Activated naive CD4-positive, alpha-beta T cell treated with anti-CD3 and anti-CD28 coated beads, Interleukin-2, amount 50 U/mL, for 72 hours (primary cell): Measurements from ENCODE around the gene PLXNA4. TPM values are rescaled to one million over a fixed set of nuclear protein-coding genes. Genes with fewer than 3 reads are reported as not detected.
A peak's percentile ranks its signal among the peaks of the same experiment; 100 is the strongest.
"Not testable (repeated sequence)": the region's sequence is repeated elsewhere in the genome, so short reads cannot be mapped to it uniquely, and the experiment has no call there.

Source experiments
- ATAC-seq, 2 donors: fragments of 150-1000 bp; cut with Tn5 transposase; 2 replicates each; pipeline ENCODE4 v1.10.0; 2021; ENCODE audit warnings: mild to moderate bottlenecking in 2 of 2, moderate library complexity in 2 of 2
- DNase-seq, 2 donors: peaks; one replicate each; pipeline ENCODE4 v3.0.0; 2021 to 2022; ENCODE audit warnings: low spot score in 2 of 2
- H3K27ac Mint-ChIP-seq, 2 donors: one replicate each; pipeline ENCODE4 v1.8.0; 2022; ENCODE audit warnings: mild to moderate bottlenecking in 2 of 2, mixed read lengths in 2 of 2
- H3K36me3 Mint-ChIP-seq, 2 donors: one replicate each; pipeline ENCODE4 v1.8.0; 2022; ENCODE audit warnings: mixed read lengths in 2 of 2
- H3K9me3 Mint-ChIP-seq, 2 donors: one replicate each; pipeline ENCODE4 v1.8.0; 2022; ENCODE audit warnings: mixed read lengths in 2 of 2
- total RNA-seq, 2 donors: library from RNA; stranded (reverse); gene quantifications; one replicate each; pipeline ENCODE4 v1.2.3, GENCODE V29; 2022

The PLXNA4 gene
- total RNA-seq, 2 donors from 2014 or later, result 0.06 to 0.41 TPM

DNA sequence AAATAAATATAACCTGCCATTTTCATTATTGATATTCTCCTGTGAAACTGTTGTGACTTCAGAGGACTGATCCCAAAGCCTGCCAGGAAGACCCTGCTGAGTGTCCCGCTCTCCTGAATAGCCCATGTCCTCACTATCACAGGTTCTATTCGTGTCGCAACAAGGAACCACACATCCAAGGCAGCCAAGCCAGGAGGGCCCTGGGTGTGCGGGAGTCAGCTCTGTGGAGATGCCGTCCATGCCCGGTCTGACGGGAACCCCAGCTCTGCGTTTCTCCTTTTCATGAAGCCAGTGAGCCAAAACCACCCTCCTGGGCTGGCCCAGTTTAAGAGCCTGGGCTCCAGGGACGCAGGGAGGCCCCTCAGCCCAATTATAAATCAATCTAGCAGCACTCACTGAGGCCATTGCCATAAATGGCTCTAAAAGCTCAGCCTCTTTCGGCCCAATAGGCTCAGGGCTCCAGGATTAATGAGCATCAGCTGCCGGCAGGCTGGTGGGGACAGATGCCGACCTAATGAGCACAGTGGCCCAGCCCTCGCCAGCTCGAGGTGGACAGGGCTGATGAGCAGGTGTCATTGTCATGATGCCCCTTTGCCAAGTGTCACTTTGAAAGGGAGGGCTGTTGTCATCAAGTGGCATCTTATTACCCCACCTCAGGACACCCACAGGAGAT, 177.9 kb downstream of the PLXNA4 start:
- Mint-ChIP-seq H3K36me3 (peaks cover 0 to 4% of the 10 kb centered on the region in 2 donors), H3K27ac (no peak overlapping the region), H3K9me3 (peaks cover 4 to 5% of the 10 kb centered on the region in 2 donors)
- no peak for DNase-seq
- no peak for ATAC-seq

GRCh38 chr7:132397070-132397469, 179.2 kb downstream of the PLXNA4 start:
- H3K36me3 Mint-ChIP-seq, result peaks cover 0 to 4% of the 10 kb centered on the region in 2 donors
- no peak overlapping the region for H3K27ac Mint-ChIP-seq
- ATAC-seq (no peak), DNase-seq (no peak)
- peaks cover 4 to 5% of the 10 kb centered on the region in 2 donors for H3K9me3 Mint-ChIP-seq

DNA sequence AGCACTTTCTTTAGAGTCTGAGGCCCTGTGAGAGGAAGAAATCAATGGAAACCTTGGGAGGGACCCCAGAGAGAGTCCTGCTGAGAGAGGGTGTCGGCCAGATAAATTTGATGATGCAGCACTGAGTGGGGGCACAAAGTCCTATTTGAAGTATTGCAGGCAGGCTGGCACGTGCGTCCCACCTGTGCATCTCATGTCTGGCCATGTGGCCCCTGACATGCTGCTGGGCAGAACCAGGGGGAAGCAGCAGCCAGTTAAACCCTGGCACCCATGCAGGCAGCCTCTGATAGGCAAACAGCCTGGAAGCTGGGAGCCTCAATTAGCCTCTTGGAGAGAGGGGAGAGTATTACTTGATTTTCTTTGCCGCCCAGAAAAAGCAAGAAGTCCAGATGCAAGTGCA, 180.9 kb downstream of the PLXNA4 start:
- Mint-ChIP-seq H3K36me3 (no peaks in the 10 kb centered on the region), H3K27ac (no peak overlapping the region), H3K9me3 (no peaks in the 10 kb centered on the region)
- DNase-seq (no peak), ATAC-seq (no peak)

DNA sequence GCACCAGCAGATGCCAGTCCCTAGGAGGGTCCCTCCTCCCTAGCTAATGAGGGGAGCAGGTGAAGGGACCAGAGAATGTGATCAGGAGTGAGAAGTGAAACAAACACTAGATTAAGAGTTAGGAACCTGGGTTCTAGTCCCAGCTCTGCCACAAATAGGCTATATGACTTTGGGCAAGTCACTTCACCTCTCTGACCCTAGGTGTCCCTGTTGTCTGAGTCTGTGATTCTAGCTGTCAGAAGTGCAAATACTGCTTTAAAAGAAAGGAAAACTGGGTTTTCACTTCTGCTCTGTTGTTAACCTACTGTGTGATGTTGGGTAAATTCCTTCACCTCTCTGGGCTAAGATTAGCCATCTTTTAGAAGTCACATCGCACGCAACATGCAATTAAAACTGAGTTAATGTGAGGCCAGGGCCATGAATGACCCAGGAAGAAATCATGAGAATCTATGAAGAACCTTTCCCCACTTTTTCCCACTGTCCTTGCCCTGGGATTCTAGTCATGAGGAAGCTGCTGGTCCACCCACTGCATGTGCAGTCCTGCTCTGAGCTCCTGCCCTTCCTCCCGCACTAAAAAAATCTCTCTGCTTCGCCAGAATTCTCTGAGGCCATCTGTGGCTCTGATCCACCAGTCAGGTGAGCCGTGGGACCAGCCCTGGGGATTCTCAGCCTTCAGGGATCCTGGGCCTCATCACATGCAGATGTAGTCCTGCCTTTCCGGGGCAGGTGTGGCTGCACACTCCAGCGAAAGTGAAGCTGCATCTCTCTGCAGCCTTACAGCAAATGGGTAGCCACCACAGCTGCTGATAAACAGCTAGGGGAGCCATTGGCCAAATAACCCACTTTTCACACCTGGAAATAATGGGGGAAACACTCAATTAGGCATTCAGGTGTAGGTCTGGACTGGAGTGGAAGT, 181.7 kb downstream of the PLXNA4 start:
- no peak overlapping the region for H3K27ac Mint-ChIP-seq

GRCh38 chr7:132393789-132394261, 182.4 kb downstream of the PLXNA4 start:
- Mint-ChIP-seq H3K9me3 (no peaks in the 10 kb centered on the region), H3K36me3 (no peaks in the 10 kb centered on the region), H3K27ac (no peak overlapping the region)
- no peak for ATAC-seq
- DNase-seq, result no peak

More for the DNA sequence above, 181.7 kb downstream of the PLXNA4 start:
- no peaks in the 10 kb centered on the region for H3K9me3 Mint-ChIP-seq
- no peaks in the 10 kb centered on the region for H3K36me3 Mint-ChIP-seq
- DNase-seq (no peak), ATAC-seq (peak; percentile 64 to 67)

DNA sequence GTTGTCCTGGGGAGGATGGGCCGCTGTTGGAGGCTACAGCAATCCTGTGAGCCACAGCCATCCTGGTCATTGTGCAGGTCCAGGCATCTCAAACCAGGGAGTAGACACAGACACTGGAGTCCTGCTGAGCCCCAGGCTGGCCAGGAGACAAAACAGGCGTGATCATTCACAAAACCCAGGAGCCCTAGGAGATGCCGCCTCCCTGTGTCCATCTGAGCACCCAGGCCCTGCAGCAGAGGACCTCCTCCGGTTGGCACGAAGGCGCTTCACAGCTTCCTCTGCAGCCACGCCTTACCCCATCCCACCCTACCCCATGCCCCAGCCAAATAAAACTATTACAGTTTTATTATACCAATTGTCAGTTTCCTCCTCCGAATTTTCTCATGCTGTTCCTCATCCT, 183.6 kb downstream of the PLXNA4 start:
- Mint-ChIP-seq H3K36me3 (no peaks in the 10 kb centered on the region), H3K9me3 (no peaks in the 10 kb centered on the region)
- ATAC-seq, result no peak

DNA sequence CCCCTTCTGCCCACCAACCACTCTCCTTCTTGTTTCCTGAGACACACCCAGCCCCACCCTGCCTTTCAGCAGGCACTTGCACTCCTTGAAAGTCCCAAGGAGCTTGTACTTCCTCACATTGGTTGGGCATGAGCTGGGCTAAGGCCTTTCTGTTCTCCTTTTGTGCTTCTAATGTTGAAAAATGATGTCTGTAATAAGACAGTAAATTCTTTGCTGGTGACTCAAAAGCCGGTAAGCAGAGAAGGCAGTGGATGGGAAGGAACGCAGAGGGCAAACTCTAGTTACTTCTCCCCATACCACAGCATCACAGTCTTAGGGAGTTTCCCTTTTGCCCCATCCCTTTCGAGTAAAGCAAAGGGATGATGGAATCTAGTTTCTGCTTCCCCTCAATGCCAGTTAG, 185.6 kb downstream of the PLXNA4 start:
- no peak for ATAC-seq
- DNase-seq, result no peak
- H3K9me3 Mint-ChIP-seq, result no peaks in the 10 kb centered on the region
- no peaks in the 10 kb centered on the region for H3K36me3 Mint-ChIP-seq
- no peak overlapping the region for H3K27ac Mint-ChIP-seq

More for the DNA sequence above, 183.6 kb downstream of the PLXNA4 start:
- no peak overlapping the region for H3K27ac Mint-ChIP-seq
- DNase-seq, result no peak

DNA sequence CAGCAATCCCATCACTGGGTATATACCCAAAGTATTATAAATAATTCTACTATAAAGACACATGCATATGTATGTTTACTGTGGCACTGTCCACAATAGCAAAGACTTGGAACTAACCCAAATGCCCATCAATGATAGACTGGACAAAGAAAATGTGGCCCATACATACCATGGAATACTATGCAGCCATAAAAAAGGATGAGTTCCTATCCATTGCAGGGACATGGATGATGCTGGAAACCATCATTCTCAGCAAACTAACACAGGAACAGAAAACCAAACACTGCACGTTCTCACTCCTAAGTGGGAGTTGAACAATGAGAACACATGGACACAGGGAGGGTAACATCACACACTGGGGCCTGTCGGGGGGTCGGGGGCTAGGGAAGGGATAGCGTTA, 186.2 kb downstream of the PLXNA4 start:
- not testable (repeated sequence) for H3K36me3 Mint-ChIP-seq, DNase-seq, H3K9me3 Mint-ChIP-seq, ATAC-seq, H3K27ac Mint-ChIP-seq

- Mint-ChIP-seq H3K36me3 (no peaks in the 10 kb centered on the region), H3K9me3 (no peaks in the 10 kb centered on the region), H3K27ac (no peak overlapping the region)
- ATAC-seq (no peak), DNase-seq (no peak)
Observed at GRCh38 chr7:132388688-132389087, 187.6 kb downstream of the PLXNA4 start.

- no peaks in the 10 kb centered on the region for H3K9me3 Mint-ChIP-seq
- no peak for DNase-seq
- no peaks in the 10 kb centered on the region for H3K36me3 Mint-ChIP-seq
- no peak for ATAC-seq
- no peak overlapping the region for H3K27ac Mint-ChIP-seq
Observed at GRCh38 chr7:132387596-132387995, 188.7 kb downstream of the PLXNA4 start.

GRCh38 chr7:132386201-132386681, 190.0 kb downstream of the PLXNA4 start:
- no peak for DNase-seq
- ATAC-seq, result no peak
- H3K27ac Mint-ChIP-seq, result no peak overlapping the region
- H3K9me3 Mint-ChIP-seq, result no peaks in the 10 kb centered on the region
- H3K36me3 Mint-ChIP-seq, result no peaks in the 10 kb centered on the region

GRCh38 chr7:132383962-132384361, 192.3 kb downstream of the PLXNA4 start:
- Mint-ChIP-seq H3K36me3 (no peaks in the 10 kb centered on the region), H3K9me3 (no peaks in the 10 kb centered on the region), H3K27ac (no peak overlapping the region)
- DNase-seq (no peak), ATAC-seq (no peak)

- Mint-ChIP-seq H3K36me3 (no peaks in the 10 kb centered on the region), H3K9me3 (no peaks in the 10 kb centered on the region), H3K27ac (no peak overlapping the region)
- DNase-seq (no peak), ATAC-seq (no peak)
Observed at GRCh38 chr7:132381742-132382472, 194.4 kb downstream of the PLXNA4 start.

- Mint-ChIP-seq H3K27ac (no peak overlapping the region), H3K9me3 (no peaks in the 10 kb centered on the region), H3K36me3 (no peaks in the 10 kb centered on the region)
- DNase-seq (no peak), ATAC-seq (no peak)
Observed at GRCh38 chr7:132380059-132380458, 196.2 kb downstream of the PLXNA4 start.

DNA sequence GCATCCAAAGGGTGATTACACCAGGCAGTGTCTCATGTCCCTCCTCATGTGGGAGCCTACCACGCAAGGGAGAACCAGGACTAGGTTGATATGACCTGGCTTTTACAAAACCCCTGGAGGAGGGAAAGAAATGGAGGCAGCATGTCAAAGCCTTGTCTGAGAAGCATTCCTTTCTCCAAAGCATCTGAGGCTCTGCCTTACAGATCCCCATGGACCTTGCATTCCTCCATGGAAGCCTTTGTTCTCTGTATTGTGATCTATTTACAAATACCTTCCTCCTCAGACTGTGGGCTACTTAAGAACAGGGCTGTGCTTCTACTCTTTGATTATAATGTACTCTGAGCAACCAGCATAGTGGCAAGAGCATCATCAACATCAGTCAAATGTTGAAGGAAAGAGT, 197.0 kb downstream of the PLXNA4 start:
- no peak overlapping the region for H3K27ac Mint-ChIP-seq
- DNase-seq, result no peak
- no peak for ATAC-seq
- H3K9me3 Mint-ChIP-seq, result no peaks in the 10 kb centered on the region
- no peaks in the 10 kb centered on the region for H3K36me3 Mint-ChIP-seq

DNA sequence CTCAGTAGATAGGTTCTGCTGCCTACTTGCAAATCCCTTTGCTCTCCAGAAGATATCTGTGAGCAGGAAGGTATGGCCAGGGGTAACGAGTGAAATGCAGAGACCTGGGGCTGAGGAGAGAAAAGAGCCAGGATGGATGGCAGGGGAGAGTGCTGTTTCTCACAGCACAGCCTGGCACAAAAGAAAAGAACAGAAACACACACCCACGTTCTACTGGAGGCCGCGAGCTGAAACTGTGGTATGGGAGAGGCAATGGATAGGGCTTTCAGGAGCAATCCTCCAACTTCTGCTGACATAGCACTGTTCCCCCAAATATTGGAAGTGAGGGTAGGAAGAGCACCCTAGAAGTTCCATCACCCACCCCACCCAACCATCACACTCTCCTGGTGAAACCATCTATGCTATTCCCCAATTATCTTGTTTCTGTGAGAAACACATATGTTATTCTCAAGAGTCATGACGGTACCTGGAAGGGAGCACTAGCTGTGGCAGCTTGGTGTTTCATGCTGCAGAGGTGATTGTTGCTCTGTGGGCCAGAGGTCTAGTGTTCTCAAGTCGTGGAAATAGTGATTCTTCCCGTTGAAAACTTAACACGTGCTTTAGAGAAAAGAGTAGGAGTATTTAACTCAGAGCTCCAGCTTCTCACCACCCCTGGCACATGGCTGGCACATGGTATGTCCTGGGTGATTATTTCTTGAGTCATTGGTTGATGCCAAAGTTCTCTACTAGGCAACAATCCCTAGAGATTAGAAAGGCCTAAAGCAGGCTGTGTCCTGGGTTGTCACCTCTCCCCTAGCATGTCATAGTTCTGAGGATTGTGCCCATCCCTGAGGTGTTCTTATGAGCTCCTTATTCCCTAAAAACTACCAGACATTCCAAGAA, 198.3 kb downstream of the PLXNA4 start:
- no peaks in the 10 kb centered on the region for H3K9me3 Mint-ChIP-seq
- no peak overlapping the region for H3K27ac Mint-ChIP-seq
- ATAC-seq, result no peak
- no peaks in the 10 kb centered on the region for H3K36me3 Mint-ChIP-seq
- DNase-seq, result no peak
